NCI-H446 (cell line): Measurements from ENCODE around the gene CIAO2B.

Source experiments
- DNase-seq, 2 experiments: peaks; one replicate each; lab custom pipeline; 2025; lab: John Stamatoyannopoulos, UW

Gene CIAO2B

GRCh38 chr16:66886321-66886720 lies 47.9 kb downstream of the CIAO2B start:
- DNase-seq, result no peak

- no peak for DNase-seq
Measured at GRCh38 chr16:66885491-66885890, 48.7 kb downstream of the CIAO2B start.

- DNase-seq, result no peak
Measured at GRCh38 chr16:66882702-66883101, 51.5 kb downstream of the CIAO2B start.
